Hematopoietic multipotent progenitor cell treated with erythropoietin and hydrocortisone succinate and interleukin-3 and kit ligand, for 6 days (in vitro differentiated cells): ENCODE results near the gene IRF5.
"Not testable (repeated sequence)": the region's sequence is repeated elsewhere in the genome, so short reads cannot be mapped to it uniquely, and the experiment has no call there.

ENCODE experiments used
- DNase-seq: peaks from one replicate; pipeline ENCODE4 v3.0.0-alpha.2; 2015

Gene IRF5

GRCh38 chr7:128906766-128907559 lies 30.8 kb upstream of the IRF5 start:
- DNase-seq = no peak

GRCh38 chr7:128908750-128909624 lies 28.7 kb upstream of the IRF5 start:
- no peak for DNase-seq

- DNase-seq = no peak
Measured at GRCh38 chr7:128909625-128910568, 27.8 kb upstream of the IRF5 start.

GRCh38 chr7:128910569-128910945 lies 27.2 kb upstream of the IRF5 start, which contains the start of gene KCP:
Gene KCP, minus strand, starts transcription at chr7:128910709. Its CDS starts 33 bp downstream, at chr7:128910676.
- DNase-seq = no peak

GRCh38 chr7:128911423-128912031 lies 26.2 kb upstream of the IRF5 start:
- DNase-seq = no peak

- no peak for DNase-seq
Measured at GRCh38 chr7:128912281-128912680, 25.4 kb upstream of the IRF5 start.

GRCh38 chr7:128912709-128913495 lies 24.8 kb upstream of the IRF5 start:
- not testable (repeated sequence) for DNase-seq

GRCh38 chr7:128913870-128914565 lies 23.7 kb upstream of the IRF5 start:
- DNase-seq = no peak

GRCh38 chr7:128914566-128915151 lies 23.1 kb upstream of the IRF5 start:
- DNase-seq = peak; percentile 21

- DNase-seq = no peak
Measured at GRCh38 chr7:128915271-128915819, 22.4 kb upstream of the IRF5 start.

- DNase-seq = no peak
Measured at GRCh38 chr7:128915841-128916642, 21.7 kb upstream of the IRF5 start.

GRCh38 chr7:128916643-128916915 lies 21.1 kb upstream of the IRF5 start:
- no peak for DNase-seq

- no peak for DNase-seq
Measured at GRCh38 chr7:128917122-128917521, 20.6 kb upstream of the IRF5 start.

- DNase-seq = no peak
Measured at GRCh38 chr7:128918016-128918665, 19.6 kb upstream of the IRF5 start.

GRCh38 chr7:128919241-128919640 lies 18.5 kb upstream of the IRF5 start:
- DNase-seq = no peak

- DNase-seq = no peak
Measured at GRCh38 chr7:128919881-128920799, 17.6 kb upstream of the IRF5 start.

GRCh38 chr7:128920913-128921582 lies 16.7 kb upstream of the IRF5 start:
- no peak for DNase-seq
